GM18870 (cell line): ENCODE results near the gene SLC14A1.
A peak's percentile ranks its signal among the peaks of the same experiment; 100 is the strongest.
"Not testable (repeated sequence)": the region's sequence is repeated elsewhere in the genome, so short reads cannot be mapped to it uniquely, and the experiment has no call there.

Experiments used
- ATAC-seq: cut with Tn5 transposase; IDR thresholded peaks from one replicate; pipeline ENCODE4 v1.9.1; 2021; ENCODE audit warnings: moderate library complexity; ENCODE audit not compliant: unreplicated experiment

The SLC14A1 gene

DNA sequence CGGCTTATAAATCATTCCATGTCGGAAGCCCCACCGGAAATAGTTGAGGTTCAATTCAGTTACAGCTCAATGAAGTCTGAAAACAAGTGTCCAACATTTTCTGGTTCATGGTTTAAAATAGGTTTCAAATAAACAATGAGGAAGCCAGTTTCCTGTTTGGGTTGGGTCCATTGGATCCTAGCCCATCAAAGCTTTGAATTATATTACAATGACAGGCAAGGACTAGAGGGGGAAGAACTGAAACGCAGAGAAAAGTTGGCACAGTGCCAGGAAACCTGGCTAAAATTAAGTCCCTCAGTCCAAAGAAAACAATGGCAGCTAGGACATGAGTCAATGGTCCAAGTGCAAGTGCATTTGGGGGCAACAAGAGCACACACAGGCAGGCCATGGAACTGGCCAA, 32.0 kb downstream of the SLC14A1 start:
- no peak for ATAC-seq

DNA sequence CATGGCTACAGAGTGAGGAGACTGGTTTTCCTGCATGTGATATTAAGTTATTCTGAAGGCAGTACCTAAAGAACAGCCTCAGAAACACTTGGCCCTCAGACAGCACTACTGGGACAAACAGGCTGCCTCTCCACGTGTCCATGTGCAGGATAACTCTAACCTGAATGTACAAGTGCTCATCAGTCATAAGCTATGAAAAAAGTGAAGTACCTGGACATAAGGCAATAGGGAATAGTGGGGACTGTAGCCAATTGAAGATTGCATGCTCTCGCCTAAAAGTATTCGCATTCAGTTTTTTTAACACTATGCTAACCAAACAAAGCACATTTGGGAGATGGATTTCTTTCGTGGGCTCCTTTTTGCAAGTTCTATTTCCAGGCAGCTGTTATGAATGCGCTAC, 33.0 kb downstream of the SLC14A1 start:
- no peak for ATAC-seq

DNA sequence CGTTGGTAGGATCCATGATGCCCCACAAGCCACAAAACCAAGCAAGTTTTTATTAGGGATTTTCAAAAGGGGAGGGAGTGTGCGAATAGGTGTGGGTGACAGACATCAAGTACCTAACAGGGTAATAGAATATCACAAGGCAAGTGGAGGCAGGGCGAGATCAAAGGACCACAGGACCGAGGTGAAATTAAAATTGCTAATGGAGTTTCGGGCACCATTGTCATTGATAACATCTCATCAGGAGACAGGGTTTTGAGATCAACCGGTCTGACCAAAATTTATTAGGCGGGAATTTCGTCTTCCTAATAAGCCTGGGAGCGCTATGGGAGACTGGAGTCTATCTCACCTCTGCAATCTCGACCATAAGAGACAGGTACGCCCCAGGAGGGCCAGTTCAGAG, 33.7 kb downstream of the SLC14A1 start:
- ATAC-seq = not testable (repeated sequence)

DNA sequence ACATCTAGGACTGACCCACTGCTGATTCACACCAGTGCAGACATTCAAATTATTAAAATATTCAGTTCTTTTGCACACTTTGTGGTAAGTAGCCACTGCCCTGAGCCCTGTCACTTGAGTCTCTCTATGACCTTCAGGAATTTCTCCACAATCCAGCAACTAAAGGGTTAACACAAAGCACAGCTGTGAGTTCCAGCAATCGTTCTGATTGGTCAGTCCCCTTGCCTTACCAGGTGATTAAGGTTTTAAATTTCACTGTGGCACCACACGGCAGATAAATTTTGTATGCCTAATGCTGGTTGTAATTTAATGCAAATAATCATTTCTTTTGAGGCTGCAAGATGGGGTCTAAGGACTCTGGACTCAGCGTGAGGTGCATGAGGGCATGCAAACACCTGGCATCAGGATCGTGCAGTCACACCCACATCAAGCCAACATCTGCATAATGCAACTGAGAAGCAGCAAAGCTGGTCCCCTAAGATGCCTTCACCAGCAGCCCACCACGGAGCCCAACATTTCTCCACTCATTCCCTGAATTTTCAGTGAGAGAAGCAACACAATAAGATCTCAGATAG, 36.6 kb downstream of the SLC14A1 start:
- ATAC-seq = no peak

DNA sequence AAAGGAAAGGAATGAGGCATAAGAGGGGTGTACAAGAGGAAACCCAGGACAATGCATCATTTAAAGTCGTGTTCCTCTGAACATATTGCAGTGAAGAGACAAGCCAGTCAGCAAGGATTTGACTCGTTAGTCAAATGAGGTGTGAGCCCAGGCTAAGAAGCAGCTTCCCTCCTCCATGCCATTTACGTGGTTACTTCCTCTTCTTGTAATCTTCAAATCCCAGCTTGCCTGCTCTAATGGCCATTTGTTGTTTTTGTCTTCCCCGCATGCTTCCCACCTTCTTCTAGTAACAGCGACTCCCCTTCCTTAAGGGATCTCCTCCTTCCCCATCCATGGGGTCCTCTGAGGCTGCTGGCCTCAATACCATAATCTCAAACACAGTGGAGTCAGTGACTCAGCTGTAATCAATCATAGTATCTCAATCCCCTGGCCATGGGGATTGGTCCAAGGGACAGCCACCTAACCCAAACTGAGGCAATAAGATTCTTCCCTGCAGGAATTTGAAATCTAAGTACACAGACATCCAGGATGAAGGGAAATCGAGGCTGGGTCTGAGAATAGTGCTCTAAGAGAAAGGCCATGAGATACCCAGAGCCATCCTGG, 37.6 kb downstream of the SLC14A1 start:
- ATAC-seq = no peak

DNA sequence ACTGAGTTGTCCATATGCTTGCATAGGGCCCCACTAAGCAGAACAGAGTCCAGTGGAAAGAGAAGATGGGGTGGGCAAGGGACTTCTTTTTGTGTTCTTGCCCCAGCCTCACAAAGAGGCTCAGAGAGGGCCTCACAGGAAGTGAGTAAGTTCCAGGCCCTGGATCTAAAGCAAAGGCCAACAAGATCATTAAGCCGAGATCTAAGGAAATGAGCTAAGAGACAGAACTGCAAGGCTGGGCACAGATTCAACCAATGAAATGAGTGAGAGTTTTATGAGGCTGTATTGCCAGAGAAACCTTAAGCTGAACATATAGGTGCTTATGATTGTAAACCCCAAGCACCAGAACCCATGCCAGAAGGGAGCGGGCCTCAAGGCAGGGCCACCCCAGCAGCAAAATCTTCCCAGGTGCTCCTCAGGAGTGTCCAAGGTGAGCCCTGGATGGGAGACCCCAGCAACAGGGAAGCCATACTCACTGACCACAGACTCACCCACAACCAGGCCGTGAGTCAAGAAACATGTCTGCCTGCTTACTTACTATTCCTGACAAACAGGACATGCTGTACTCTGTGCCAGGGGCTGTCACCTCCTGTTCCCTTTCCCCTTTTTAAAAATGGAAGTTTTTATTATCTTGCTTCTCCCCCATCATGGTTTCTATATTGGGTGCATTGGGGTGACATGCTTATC, 40.2 kb downstream of the SLC14A1 start:
- ATAC-seq = no peak

DNA sequence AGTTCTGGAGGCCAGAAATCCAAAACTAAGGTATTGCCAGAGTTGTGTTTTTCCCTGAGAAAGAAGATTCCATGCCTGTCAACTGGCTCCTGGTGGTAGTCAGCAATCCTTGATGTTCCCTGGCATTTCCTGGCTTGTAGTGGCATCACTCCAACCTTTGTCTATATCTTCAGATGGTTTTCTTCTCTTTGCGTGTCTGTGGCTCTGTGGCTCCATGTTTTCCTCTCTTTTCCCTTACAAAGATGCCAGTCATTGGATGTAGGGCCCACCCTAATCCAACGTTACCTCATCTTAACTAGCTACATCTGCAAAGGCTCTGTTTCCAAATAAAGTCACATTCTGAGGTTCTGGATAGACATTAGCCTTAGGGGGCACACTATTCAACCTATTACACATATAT, 41.8 kb downstream of the SLC14A1 start:
- ATAC-seq = no peak

DNA sequence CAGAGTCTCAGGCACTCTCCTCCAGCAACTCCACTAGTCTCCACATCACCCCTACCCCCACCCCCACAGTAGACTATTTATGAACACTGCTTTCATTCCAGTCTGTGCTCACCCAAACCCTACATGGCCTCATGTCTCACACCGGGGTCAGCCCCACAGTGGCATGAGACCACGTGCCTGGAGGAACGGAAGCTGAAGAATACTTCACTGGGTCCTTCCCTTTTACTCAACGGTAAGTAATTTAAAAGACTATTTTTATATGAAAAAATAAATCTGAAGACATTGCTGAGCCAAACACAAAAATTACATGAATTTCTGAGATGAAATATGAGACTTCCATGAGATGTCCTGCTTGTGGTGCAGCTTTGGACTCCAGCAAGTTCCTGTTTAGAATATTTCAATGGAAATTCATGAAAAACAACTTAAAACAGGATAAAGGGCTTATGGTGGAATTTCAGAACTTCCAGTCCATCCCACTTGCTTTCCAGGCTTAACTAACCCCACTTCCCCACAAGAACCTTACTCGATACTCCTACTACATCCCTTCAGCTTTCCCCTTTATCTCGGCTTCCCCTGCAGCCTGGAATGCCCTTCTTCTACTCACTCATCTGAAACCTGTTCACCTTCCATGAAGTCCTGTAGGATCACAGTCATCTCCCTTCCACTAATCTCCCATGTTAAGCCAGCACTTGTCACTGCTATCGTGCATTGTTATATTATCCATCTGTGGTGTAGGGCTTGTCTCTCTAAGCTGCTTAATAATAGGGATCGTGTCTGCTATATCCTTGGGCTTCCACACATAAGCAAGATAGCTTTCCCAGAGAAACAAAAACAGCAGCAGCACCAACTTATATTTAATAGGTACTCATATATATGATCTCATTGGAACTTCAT, 47.9 kb downstream of the SLC14A1 start:
- no peak for ATAC-seq

DNA sequence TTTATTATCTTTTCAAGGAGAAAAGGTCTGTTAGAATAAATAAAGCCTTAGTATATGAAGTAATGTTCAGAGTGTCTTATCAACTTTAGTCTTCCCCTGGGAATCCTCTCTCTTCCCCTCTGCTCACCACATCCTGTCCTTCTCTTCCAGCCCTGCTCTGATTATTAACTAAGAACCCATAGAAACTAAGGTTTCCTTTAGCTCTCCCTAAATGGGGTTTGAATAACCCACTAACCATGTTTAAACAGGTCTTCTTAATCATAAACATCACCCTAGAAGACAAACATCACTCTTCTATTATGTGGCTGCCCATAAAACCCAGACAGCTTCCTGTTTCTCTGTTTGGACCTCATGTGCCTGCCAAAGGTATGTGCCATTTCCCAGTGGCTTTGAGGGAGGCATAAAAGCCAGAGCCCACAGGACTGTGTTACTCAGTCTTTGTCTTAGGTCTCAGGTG, 50.1 kb downstream of the SLC14A1 start:
- ATAC-seq = peak; percentile 71

DNA sequence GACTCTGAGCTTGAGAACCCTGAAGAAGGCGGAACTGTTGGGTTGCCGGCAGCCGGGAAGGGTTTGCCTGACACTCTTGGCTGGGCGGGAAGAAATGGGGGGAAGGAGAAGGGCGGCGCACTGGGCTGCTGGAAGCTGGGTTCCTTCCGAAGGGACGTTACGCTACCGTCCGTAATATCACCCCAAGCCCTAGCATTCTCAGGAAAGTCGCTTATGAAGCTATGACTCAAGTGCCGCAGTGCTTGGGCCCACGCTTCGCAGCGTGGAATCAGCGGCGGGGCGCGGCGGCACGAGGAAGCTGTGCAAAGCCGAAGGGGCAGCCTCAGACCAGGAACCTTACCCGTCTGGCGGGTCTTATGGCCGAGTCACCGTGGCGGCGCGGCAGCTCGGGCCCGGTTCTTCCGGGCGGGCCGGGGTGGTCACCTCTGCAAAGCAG, 51.3 kb downstream of the SLC14A1 start:
- no peak for ATAC-seq

DNA sequence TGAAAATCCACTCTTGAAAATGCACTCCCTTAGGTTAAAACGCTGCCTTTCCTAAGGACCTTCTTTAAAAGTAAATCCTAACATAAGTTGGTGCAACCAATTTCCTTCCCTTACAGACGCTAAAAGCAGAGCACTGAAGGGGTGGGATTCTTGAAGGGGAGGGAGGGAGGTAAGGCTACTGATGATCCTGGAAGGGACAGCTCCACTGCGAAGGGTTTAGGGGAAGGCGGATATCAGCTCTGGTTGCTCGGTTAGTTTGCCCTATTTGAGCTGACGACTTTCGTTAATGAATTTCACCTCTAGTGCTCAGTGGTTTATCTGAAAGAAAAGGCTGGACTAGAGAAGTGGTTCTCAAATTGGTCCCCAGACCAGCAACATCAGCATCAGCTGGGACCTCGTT, 51.8 kb downstream of the SLC14A1 start:
- ATAC-seq = no peak

DNA sequence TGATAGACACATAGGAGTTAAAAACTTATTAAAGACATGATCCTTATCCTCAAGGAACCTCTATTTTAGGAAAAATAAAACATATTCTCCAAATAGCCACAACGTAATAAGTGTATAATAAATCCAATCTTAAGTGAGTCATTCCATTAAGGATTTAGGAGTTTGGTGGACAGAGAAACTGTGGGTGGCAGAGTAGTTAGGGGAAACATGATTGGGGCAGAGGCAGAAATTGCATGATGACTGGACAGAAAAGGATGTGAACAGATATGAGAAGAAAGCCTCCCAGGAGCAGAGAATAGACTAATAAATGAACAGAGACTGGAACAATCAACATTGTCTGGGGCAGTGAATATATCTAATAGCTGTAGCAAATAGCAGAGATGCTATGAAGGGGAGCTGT, 53.4 kb downstream of the SLC14A1 start:
- no peak for ATAC-seq

DNA sequence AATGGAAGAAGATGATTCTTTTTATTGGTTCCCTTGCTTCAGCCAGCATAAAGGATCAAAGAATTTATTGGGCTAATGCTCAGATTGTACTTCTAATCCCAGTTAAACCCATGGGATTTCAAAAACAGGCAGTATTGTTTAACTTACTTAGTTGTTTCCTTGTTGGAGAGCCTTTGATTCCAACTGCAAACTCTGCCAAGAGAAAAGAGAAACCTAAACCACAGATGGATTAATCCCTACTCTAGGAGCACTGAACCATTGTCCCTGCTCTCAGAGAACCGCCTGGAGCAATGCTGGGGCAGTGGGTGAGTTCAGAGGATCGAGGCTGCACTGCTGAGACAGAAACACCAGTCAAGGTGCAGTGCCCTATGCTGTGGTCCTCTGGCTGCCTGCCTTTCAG, 56.6 kb downstream of the SLC14A1 start:
- no peak for ATAC-seq

DNA sequence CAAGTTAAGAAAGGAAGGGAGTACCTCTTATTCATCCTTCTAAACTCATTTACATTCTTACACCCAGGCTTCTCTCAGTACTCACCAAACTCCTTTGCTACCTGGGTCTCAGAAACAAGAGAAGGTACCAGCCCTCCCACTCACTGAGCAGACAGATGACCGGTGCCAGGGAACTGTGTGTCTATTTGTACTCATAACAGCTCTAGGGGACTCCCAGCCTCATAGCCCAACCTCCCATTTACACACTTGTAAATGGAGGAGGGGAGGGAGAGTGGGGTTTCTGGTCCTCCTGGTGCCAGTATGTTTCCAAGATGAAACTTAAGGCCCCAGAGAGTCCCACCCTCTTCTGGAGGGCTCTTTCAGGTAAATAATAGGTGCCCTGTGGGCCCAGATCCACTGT, 58.7 kb downstream of the SLC14A1 start:
- no peak for ATAC-seq

DNA sequence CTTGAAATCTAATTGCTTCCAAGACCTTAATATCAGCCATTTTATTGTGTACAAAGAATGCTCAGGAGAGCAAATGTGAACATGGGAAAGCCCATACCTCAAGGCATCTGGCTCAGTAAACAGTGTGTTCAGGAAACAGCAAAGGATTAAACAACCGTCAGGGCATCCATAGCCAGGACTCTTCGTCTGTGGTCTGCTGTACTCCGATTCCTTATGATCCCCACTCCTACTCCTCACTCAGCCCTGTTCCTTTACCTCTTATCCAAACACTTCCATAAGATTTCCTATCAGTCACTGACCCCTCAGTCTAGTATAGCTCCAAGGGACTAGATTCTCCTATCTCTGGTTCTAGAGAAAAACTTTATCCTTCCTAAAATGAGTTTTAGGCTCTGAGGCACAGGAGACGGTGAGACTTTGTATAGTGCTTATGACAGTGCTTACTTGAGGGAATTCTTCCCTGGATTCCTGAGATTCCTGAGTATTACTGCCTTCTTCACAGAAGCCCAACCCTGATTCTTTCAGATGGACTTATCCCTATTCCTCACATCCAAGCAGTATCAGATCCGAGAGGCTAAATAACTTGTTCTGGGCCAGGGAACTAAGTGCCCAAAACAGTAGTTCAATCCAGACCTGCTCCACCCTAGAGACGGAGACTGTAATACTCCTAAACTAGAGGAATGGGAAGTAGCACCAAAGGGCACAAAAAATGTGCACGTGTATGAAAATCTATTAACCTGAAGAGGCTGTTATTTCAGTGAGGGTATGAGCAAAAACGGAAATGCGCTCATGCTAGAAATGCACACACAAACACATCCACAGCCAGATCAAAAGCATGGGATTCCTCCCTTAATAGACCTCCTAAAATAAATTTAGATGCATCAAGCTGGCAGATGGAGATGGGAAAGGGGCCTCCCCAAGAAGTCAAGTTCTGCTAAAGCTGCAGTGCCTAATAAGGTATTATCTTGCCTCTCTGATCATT, 59.4 kb downstream of the SLC14A1 start:
- ATAC-seq = no peak

DNA sequence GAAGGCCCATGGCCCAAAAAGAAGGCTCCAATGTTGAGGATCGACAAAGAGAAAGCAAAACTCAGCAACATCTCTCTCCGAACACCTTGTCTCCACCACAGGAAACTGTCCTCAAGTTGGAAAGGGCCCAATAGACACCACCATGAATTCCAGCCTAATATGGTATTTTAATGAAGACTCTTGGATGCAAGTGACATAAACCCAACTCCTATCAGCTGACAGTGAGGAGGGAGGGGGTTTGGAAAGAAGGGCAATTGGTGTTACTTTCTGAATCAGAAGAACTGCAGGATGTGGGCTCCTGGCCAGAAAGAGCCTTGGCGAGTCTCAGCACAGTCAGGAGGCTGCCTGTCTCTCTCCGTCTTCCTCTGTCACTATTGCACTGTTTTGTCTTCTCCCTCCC, 61.2 kb downstream of the SLC14A1 start:
- ATAC-seq = no peak

DNA sequence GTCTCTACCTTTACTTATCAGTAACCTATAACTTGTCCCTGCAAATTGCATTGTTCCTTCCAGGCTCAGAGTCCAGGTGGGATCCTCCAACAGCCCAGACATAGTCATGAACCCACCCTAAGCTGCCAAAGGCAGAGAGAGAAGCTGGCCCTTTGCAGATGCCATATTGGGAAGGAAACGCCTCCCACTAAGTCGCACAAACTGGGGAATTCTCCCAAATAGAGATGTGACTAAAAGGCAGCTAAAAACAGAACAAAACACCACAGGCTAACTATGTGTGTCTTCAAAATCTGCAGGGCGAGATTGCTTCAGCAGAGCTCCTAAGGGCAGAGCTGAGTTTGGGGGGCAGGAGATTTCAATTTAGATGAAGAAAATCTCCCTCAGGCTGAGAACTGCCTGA, 63.0 kb downstream of the SLC14A1 start:
- no peak for ATAC-seq

DNA sequence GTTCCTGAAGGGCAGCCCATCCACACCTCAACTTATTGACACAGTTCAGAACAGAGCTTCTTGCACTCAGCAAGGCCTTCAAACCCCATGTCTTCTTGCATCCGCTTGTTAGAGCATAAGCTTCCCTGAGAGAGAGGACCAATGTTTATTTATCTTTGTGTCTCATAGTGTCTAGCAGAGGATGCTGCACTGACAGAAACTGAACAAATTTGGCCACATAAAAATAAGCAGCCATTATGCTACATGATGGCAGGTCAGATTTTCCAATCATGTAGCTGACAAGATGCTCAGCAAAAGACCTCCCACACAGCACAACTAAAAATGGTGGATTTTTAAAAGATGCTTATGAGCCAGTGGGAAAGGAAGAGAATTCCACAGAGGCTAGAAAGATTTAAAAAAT, 63.4 kb downstream of the SLC14A1 start:
- no peak for ATAC-seq

DNA sequence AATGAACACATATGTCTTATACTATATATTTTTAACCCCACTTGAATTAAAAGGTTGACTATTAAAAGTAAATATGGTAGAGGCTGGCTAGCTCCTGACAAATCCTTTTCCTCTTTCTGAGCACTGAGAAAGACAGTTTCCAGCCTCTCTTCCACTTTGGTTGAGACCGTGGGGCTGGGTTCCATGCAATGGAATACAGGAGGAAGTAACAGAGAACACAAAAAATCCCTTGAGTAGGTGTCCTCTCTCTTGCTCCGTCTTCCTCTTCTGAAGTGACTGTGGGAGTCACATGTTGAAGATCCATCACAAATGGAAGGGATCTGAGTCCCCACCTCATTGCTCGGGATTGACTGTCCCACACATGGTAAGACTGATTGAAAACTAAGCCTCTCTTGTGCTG, 64.9 kb downstream of the SLC14A1 start:
- no peak for ATAC-seq

DNA sequence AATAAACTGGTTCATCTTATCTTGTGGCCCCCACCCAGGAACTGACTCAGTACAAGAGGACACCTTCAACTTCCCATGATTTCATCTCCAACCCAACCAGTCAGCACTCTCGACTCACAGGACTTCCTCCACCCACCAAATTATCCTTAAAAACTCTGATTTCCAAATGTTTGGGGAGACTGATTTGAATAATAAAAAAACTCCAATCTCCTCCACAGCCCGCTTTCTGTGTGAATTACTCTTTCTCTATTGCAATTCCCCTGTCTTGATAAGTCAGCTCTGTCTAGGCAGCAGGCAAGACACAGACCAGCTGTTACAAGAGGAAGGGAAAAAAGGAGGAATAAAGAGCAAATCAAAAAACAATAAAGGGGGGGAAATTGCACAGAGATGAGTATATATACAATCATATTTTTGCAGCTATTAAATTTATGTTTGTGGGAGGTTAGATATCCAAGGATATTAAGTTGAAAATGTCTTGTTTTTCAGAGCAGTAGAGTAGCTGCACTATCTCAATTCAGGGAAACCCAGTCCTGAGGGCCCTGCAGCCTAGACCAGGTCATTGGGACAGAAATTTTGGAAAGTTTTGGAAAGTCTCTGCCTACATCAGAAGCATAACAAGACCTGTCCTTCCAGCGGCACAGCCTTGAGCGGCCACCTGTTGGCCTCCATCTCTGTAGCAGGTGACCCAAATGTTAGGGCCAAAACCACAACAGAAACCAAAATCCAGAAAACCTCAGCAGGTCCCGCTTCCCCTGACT, 68.7 kb downstream of the SLC14A1 start:
- no peak for ATAC-seq
